ENCODE measurements around the gene ELAVL3. TPM values are rescaled to one million over a fixed set of nuclear protein-coding genes. Genes with fewer than 3 reads are reported as not detected.

ELAVL3 gene
- total RNA-seq, 4 donors from 2014 or later: not detected

GRCh38 chr19:11453468-11454341 lies 27.1 kb downstream of the ELAVL3 start:
- TF ChIP-seq POLR2A (IDR thresholded peaks at IDR 0.05): no peak
- H3K4me3 ChIP-seq (ENCODE audit: low read depth, poor library complexity, severe bottlenecking): no peak overlapping the region
- WGBS, 2 donors: 52 to 61% methylated on average over 27 of the region's 27 CpGs
- no peak for DNase-seq (ENCODE audit: low spot score in 2 of 2)
- intact Hi-C loops (cut with DNase I; ENCODE audit: low total_unique reads): no loop called here

GRCh38 chr19:11452620-11453310 lies 28.1 kb downstream of the ELAVL3 start:
- TF ChIP-seq CTCF (IDR thresholded peaks at IDR 0.05) (no peak), POLR2A (IDR thresholded peaks at IDR 0.05) (no peak)
- WGBS, 2 donors: 79 to 82% methylated on average over 33 of the region's 33 CpGs

GRCh38 chr19:11451871-11452619 lies 28.8 kb downstream of the ELAVL3 start:
- H3K4me3 ChIP-seq (ENCODE audit: low read depth, poor library complexity, severe bottlenecking): no peak overlapping the region
- no peak for DNase-seq (ENCODE audit: low spot score in 2 of 2)
- intact Hi-C loops (cut with DNase I; ENCODE audit: low total_unique reads): no loop called here
- WGBS, 2 donors: 41 to 42% methylated on average over 25 of the region's 25 CpGs
- TF ChIP-seq POLR2A (IDR thresholded peaks at IDR 0.05) (no peak), CTCF (IDR thresholded peaks at IDR 0.05) (no peak)

More at GRCh38 chr19:11452620-11453310, 28.1 kb downstream of the ELAVL3 start:
- intact Hi-C loops (cut with DNase I; ENCODE audit: low total_unique reads): no loop called here
- no peak for DNase-seq (ENCODE audit: low spot score in 2 of 2)
- no peak overlapping the region for H3K4me3 ChIP-seq (ENCODE audit: low read depth, poor library complexity, severe bottlenecking)

- WGBS, 2 donors: 32 to 34% methylated on average over 10 to 13 of the region's 13 CpGs
- no peak overlapping the region for H3K4me3 ChIP-seq (ENCODE audit: low read depth, poor library complexity, severe bottlenecking)
- intact Hi-C loops (cut with DNase I; ENCODE audit: low total_unique reads): no loop called here
Observed at GRCh38 chr19:11451327-11451870, 29.4 kb downstream of the ELAVL3 start.

GRCh38 chr19:11450570-11451326 lies 30.1 kb downstream of the ELAVL3 start:
- intact Hi-C loops (cut with DNase I; ENCODE audit: low total_unique reads): no loop called here
- DNase-seq (ENCODE audit: low spot score in 2 of 2): no peak
- TF ChIP-seq CTCF (IDR thresholded peaks at IDR 0.05): no peak
- WGBS, 2 donors: 89 to 90% methylated on average over 20 to 21 of the region's 21 CpGs
- H3K4me3 ChIP-seq (ENCODE audit: low read depth, poor library complexity, severe bottlenecking): no peak overlapping the region

More at GRCh38 chr19:11451327-11451870, 29.4 kb downstream of the ELAVL3 start:
- no peak for DNase-seq (ENCODE audit: low spot score in 2 of 2)
- no peak for TF ChIP-seq CTCF (IDR thresholded peaks at IDR 0.05)
- no peak for TF ChIP-seq POLR2A (IDR thresholded peaks at IDR 0.05)

Data from lower leg skin (tissue), 4 donors.